ENCODE data around the gene TBL3. TPM values are rescaled to one million over a fixed set of nuclear protein-coding genes. Genes with fewer than 3 reads are reported as not detected.
A peak's percentile ranks its signal among the peaks of the same experiment; 100 is the strongest.

Gene TBL3
- total and polyA plus RNA-seq, 2 of the 8 experiments (the other 6 are each of a cell fraction or from before 2014, with no cell fraction given): 65.8 to 137 TPM

DNA sequence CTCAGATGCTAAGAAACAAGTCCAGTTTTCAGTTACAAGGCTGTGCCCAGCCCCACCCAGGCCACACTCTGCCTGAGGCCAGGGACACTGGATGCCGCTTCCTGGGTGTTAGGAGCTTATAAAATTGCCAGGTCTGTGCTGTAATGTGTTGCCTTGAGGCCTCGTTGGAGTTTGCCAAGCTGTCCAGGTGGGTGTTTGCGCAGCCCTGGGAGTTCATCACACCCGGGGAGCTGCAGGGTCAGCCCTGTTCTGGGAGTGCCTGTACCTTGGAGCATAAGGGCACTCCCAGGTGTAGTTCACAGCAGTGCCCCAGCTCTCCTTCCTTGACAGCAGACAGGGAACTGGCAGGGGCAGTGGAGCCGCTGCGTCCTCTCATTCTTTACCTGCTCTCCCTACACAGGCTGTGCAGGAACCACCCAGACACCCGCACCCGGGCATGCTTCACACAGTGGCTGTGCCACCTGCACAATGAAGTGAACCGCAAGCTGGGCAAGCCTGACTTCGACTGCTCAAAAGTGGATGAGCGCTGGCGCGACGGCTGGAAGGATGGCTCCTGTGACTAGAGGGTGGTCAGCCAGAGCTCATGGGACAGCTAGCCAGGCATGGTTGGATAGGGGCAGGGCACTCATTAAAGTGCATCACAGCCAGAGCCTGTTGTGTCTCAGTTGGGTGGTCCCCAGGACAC lies 13.8 kb downstream of the TBL3 start:
- Histone ChIP-seq H3K27ac (ENCODE audit: low read depth, low read length) (no peak overlapping the region), H3K18ac (ENCODE audit: extremely low read depth, low read length) (no peak overlapping the region), H3K9me3 (ENCODE audit: insufficient read depth in 2 of 2, low read depth in 1 of 2, low read length in 1 of 2) (no peaks in the 10 kb centered on the region), H2BK12ac (ENCODE audit: low read depth, low read length) (no peak overlapping the region), H3K27me3 (replicated peaks in 1 of 4; ENCODE audit: control insufficient read depth in 3 of 4, extremely low read depth in 1 of 4, insufficient read depth in 3 of 4, low read length in 3 of 4) (peaks cover 9 to 42% (median 39%) of the 10 kb centered on the region in 4 experiments; a peak in 6 of 7 replicates), H2BK5ac (ENCODE audit: low read depth, low read length) (no peak overlapping the region), H2BK20ac (ENCODE audit: low read length) (no peak overlapping the region), H3K4ac (replicated peaks; ENCODE audit: insufficient read length, low read depth, low read length) (no peak overlapping the region), H3K23ac (ENCODE audit: insufficient read length) (no peak overlapping the region), H3K4me2 (ENCODE audit: insufficient read depth in 1 of 2, low read depth in 2 of 2, low read length in 2 of 2) (peak overlapping the region; percentile 58 to 85; a peak in 3 of 4 replicates), H3K4me1 (replicated peaks in 1 of 4; ENCODE audit: control insufficient read depth in 3 of 4, insufficient read depth in 4 of 4, low read length in 3 of 4) (peaks cover 3 to 36% (median 21%) of the 10 kb centered on the region in 4 experiments), H4K91ac (replicated peaks; ENCODE audit: insufficient read length, low read length) (no peak overlapping the region), H2AK5ac (ENCODE audit: low read depth, low read length) (no peak overlapping the region), H3K36me3 (ENCODE audit: control insufficient read depth in 2 of 4, insufficient read depth in 4 of 4, low read length in 3 of 4) (peaks cover 2 to 5% (median 3%) of the 10 kb centered on the region in 4 experiments; a peak in 3 of 8 replicates), H3K56ac (replicated peaks; ENCODE audit: insufficient read length, low read depth, low read length) (no peak overlapping the region), H3K14ac (ENCODE audit: insufficient read length) (no peak overlapping the region), H4K5ac (ENCODE audit: insufficient read length, low read depth, low read length) (no peak overlapping the region), H4K8ac (ENCODE audit: extremely low read depth, insufficient read depth, low read length) (no peak overlapping the region), H2BK120ac (replicated peaks; ENCODE audit: low read depth, low read length) (no peak overlapping the region), H2BK15ac (ENCODE audit: low read length) (no peak overlapping the region), H3K23me2 (ENCODE audit: low read depth, low read length) (peaks cover 22% of the 10 kb centered on the region), H3K9ac (replicated peaks in 1 of 4; ENCODE audit: extremely low read depth in 1 of 4, low read depth in 3 of 4, low read length in 3 of 4) (no peak overlapping the region), H2AFZ (ENCODE audit: low read length) (no peak overlapping the region), H3K79me2 (ENCODE audit: control insufficient read depth in 1 of 2, insufficient read depth in 2 of 2, low read length in 2 of 2) (peaks cover 0 to 9% of the 10 kb centered on the region in 2 experiments; a peak in 1 of 4 replicates), H4K20me1 (replicated peaks in 1 of 2; ENCODE audit: control insufficient read depth in 1 of 2, insufficient read depth in 2 of 2, low read length in 2 of 2) (peaks cover 0 to 14% of the 10 kb centered on the region in 2 experiments), H3K79me1 (ENCODE audit: low read depth, low read length) (no peaks in the 10 kb centered on the region), H3K4me3 (ENCODE audit: extremely low read depth in 1 of 4, insufficient read depth in 2 of 4, low read depth in 3 of 4, low read length in 4 of 4) (peak overlapping the region in 1 of 4 experiments; percentile 96; a peak in 3 of 8 replicates)
- no peak for DNase-seq (ENCODE audit: low read depth in 1 of 2, low spot score in 2 of 2)
- TF ChIP-seq JUN (IDR thresholded peaks at IDR 0.05; ENCODE audit: low read depth, low read length) (no peak), CBX5 (IDR thresholded peaks at IDR 0.05; ENCODE audit: low read depth, low read length) (no peak), BACH1 (IDR thresholded peaks at IDR 0.05; ENCODE audit: low read length) (no peak), SP2 (IDR thresholded peaks at IDR 0.05; ENCODE audit: low read length) (no peak)
- POLR2A ChIA-PET (ENCODE audit: partially characterized antibody): interaction anchor here (0.6 to 28.2 kb wide), 11 partner anchors 9 to 232 kb away, joined by 3 to 736 read pairs (median 4); partner anchors contain the start of genes MEIOB, NDUFB10, NTHL1 and RNF151
- CTCF ChIA-PET (ENCODE audit: partially characterized antibody): interaction anchor here (0.6 to 1.7 kb wide), 2 partner anchors 9 to 31 kb away, joined by 4 read pairs; no protein-coding TSS in a partner anchor
- WGBS, 2 experiments (ENCODE audit: extremely low coverage in 1 of 2, insufficient coverage in 1 of 2, insufficient read length in 1 of 2, insufficient replicate concordance in 2 of 2, low coverage in 1 of 2, low lambda C conversion rate in 2 of 2, missing lambda C conversion rate in 1 of 2): 91% methylated on average over 14 of the region's 14 CpGs; no CpG with 5 or more reads in 1 of the 2 experiments
- no peak for FAIRE-seq

All from H1 (cell line).